Inflammatory macrophage treated with lipopolysaccharide for 4 hours (primary cell): Measurements from ENCODE around the gene MMP11.

Source experiments
- DNase-seq: peaks from one replicate; pipeline ENCODE4 v3.0.0-alpha.2; 2020

MMP11 gene

DNA sequence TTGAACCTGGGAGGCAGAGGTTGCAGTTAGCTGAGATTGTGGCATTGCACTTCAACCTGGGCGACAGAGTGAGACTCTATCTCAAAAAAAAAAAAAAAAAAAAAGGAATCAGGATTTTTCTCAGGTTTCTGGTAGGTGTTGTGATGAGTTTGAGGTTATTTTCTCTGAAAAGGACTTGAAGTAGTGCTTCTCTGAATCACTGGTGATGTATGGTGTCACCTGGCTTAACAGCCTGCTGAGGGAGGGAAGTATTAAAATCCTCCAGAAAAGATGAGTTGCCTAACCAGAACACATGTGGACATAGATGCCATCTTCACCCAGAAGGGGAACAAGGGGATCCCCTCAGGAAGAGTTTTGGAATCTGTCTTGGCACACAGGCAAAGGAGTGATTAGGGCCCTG, 34.2 kb downstream of the MMP11 start:
- no peak for DNase-seq

DNA sequence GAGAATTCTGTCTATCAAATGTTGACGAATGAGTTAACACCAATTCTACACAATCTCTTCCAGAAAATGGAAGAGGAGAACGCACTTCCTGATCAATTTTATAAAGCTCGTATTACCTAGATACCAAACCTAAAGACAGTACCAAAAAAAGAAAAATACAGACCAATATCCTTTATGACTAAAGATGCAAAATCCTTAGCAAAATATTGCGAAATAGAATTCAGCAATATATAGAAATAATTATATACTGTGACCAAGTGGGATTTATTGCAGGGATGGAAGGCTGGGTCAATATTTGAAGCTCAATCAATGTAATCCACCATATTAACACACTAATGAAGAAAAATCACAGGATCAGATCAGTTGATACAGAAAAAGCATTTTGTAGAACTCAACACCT, 39.7 kb downstream of the MMP11 start:
- DNase-seq, result no peak

GRCh38 chr22:23815541-23816155, 43.0 kb downstream of the MMP11 start:
- no peak for DNase-seq

- DNase-seq, result no peak
Observed at GRCh38 chr22:23816156-23816976, 43.7 kb downstream of the MMP11 start.

DNA sequence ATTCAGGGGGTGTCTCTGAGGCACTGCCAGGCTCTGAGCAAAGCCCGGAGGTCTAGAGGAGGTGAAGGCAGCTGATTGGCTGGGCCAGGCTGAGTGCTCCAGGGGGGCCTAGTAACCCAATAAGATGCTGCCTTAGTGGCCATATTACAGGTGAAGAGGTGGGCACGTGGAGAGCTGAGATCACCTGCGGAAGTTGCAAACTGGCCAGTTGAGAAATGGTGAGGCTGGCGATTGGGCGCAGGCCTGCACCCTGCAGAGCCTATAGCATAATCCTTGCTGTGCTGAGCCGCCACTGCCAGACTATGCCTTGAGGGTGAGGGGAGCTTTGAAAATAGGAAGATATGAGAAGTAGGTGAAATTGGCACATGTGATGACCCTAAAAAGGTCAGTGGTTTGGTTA, 44.5 kb downstream of the MMP11 start:
- DNase-seq, result no peak

DNA sequence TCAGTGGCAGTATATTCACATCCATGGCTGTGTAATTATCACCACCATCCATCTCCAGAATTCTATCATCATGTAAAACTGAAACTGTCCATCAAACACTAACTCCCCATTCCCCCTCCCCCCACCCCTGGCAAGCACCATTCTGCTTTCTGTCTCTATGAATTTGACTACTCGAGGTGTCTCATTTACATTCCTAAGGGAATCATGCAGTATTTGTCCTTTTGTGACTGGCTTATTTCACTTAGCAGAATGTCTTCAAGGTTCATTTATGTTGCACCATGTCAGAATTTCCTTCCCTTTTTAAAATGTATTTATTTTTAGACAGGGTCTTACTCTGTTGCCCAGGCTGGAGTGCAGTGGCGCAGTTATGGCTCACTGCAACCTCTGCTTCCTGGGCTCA, 45.9 kb downstream of the MMP11 start:
- no peak for DNase-seq

GRCh38 chr22:23820748-23821211, 48.1 kb downstream of the MMP11 start:
- no peak for DNase-seq

- DNase-seq, result no peak
Observed at GRCh38 chr22:23822101-23822671, 49.5 kb downstream of the MMP11 start.

DNA sequence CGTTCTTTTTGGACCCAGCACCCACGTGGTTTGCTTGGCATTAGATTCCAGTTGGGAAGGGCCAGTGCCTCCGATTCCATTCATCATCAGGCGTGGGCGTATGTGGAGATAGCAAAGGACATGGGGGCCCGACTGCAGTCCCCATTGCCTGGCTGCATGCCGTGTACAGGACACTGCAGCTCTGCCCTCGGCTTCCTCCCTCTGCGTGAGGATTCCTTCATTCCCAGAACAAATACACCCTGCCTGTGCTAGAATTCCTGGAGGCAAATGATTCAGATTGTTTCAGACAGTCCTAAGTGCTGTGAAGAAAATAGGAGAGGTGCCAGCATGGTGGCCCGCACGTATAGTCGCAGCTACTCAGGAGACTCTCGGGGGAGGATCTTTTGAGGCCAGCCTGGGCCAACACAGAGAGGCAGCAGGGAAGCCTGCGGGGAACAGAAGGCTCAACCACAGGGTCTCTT, 50.7 kb downstream of the MMP11 start:
- DNase-seq, result no peak

GRCh38 chr22:23824476-23825245, 52.0 kb downstream of the MMP11 start:
- DNase-seq, result no peak

- no peak for DNase-seq
Observed at GRCh38 chr22:23825246-23825905, 52.7 kb downstream of the MMP11 start.

DNA sequence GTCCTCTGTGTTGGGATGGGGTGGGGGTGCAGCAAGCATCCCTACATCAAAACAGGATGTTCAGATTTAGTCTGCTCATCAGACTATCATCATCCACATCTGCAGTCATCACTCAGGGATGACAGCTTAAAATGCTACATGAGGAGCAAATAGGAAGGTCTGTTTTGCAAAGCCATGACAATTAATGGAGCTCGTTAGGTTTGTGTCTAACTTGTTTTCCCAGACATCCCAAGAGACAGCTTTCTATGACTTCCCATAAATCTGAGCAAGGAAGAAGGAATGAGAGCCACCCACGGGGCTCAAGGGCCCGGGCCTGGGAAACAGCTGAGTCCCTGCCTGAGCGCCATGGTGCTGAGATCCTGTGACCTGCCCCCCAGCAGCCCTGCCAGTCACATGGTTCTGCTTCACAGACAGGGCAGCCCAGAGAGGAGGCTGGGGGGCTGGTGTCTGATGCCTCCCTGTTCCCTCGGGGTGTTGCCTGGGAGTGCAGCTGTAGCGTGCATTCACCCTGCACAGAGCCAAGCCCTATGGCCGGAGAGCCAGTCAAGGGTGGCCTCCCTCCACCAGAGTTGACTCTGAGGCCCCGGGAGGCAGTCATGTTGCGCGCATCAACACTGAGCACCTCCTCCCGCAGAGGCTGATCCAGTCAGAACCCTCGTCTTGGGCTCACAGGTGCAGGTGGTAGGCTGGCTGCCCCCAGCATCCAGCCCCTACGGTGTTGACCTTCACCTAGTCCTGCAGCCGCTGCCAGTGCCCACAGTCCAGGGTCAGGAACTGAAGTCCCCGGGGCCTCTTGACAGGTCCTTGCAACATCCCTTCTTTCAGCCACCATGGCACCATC, 54.1 kb downstream of the MMP11 start:
- no peak for DNase-seq

GRCh38 chr22:23827351-23827995, 54.8 kb downstream of the MMP11 start:
- no peak for DNase-seq

- DNase-seq, result no peak
Observed at GRCh38 chr22:23828800-23829680, 56.4 kb downstream of the MMP11 start.

- no peak for DNase-seq
Observed at GRCh38 chr22:23829845-23830372, 57.3 kb downstream of the MMP11 start.

GRCh38 chr22:23831261-23831660, 58.6 kb downstream of the MMP11 start:
- no peak for DNase-seq

GRCh38 chr22:23831781-23832180, 59.1 kb downstream of the MMP11 start:
- no peak for DNase-seq

DNA sequence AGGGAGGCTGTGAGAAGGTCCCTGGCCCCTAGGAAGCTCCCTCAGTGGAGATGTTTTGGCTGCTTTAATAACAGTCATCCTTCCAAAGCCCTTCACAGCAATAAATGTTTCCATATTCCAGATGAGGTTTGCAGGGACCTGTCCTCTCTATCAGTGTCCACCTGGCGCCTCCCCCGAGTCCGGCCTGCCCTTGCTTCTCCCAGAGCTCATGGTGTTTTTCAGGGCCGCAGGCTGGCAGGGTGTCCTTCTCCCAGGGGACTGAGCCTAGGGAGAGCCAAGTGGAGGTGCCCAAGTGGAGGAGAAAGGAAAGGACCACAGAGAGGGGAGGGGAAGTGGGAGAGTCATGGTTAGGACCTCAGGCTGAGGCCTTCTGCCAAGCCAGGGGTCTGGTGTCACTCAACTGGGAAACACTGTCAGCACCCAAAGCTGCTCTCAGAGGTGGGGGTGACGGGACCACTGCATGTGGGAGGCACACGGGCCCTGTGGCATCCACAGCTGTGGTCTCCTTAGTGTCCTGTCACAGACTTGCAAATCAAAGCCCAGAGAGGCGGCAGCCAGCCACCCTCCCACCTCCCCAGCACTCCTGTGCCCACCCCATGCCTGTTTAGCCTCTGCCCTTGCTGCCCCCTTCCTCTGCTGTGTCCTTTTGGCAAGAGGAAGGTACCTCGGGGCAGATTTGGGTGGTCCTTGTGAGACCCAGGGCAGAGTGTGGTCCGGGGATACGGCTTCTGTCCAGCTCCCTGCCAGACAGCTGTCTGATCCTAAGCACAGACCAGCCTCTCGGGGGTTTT, 59.8 kb downstream of the MMP11 start:
- DNase-seq, result no peak
